Coronary artery (tissue), 2 donors: ENCODE results near the gene COL27A1.

Experiments used
- DNase-seq: peaks from one replicate; pipeline ENCODE4 v3.0.0-alpha.2; 2017; ENCODE audit warnings: low spot score
- H3K27ac ChIP-seq, 2 donors: fragments of 200-600 bp; sonication (generic); one replicate each; pipeline ENCODE4 v1.5.1; 2016 to 2019
- H3K4me3 ChIP-seq: fragments of 200-600 bp; sonication (generic); 2 replicates; pipeline ENCODE4 v1.5.1; 2016; ENCODE audit warnings: mild to moderate bottlenecking, moderate library complexity
- TF ChIP-seq, protein P1 (sequence below): fragments of 200-600 bp; sonication (generic); IDR thresholded peaks from one replicate; pipeline ENCODE4 v1.5.1; 2019; ENCODE audit warnings: antibody characterized with exemption

The COL27A1 gene

DNA sequence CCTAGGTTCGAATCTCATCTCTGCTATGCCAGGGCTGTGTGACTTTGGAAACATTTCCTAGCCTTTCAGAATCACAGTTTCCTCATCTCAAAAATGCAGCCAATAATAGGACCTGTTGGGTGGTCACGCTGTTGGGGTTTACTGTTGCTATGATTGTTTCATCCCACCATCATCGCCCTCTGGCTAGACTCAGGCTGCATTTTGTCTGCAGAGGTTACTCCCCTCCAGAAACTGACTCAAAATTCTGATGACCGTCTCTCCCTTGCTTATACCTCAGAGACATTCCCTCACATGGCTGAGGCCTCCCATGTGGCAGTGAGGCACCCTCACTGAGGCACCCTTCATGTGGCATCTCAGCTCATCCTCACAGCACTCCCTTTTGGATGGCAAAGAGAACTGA lies 61.6 kb downstream of the COL27A1 start:
- H3K27ac ChIP-seq: no peak overlapping the region
- no peak for DNase-seq
- no peak overlapping the region for H3K4me3 ChIP-seq
- TF ChIP-seq, protein P1, sequence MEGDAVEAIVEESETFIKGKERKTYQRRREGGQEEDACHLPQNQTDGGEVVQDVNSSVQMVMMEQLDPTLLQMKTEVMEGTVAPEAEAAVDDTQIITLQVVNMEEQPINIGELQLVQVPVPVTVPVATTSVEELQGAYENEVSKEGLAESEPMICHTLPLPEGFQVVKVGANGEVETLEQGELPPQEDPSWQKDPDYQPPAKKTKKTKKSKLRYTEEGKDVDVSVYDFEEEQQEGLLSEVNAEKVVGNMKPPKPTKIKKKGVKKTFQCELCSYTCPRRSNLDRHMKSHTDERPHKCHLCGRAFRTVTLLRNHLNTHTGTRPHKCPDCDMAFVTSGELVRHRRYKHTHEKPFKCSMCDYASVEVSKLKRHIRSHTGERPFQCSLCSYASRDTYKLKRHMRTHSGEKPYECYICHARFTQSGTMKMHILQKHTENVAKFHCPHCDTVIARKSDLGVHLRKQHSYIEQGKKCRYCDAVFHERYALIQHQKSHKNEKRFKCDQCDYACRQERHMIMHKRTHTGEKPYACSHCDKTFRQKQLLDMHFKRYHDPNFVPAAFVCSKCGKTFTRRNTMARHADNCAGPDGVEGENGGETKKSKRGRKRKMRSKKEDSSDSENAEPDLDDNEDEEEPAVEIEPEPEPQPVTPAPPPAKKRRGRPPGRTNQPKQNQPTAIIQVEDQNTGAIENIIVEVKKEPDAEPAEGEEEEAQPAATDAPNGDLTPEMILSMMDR: no peak

DNA sequence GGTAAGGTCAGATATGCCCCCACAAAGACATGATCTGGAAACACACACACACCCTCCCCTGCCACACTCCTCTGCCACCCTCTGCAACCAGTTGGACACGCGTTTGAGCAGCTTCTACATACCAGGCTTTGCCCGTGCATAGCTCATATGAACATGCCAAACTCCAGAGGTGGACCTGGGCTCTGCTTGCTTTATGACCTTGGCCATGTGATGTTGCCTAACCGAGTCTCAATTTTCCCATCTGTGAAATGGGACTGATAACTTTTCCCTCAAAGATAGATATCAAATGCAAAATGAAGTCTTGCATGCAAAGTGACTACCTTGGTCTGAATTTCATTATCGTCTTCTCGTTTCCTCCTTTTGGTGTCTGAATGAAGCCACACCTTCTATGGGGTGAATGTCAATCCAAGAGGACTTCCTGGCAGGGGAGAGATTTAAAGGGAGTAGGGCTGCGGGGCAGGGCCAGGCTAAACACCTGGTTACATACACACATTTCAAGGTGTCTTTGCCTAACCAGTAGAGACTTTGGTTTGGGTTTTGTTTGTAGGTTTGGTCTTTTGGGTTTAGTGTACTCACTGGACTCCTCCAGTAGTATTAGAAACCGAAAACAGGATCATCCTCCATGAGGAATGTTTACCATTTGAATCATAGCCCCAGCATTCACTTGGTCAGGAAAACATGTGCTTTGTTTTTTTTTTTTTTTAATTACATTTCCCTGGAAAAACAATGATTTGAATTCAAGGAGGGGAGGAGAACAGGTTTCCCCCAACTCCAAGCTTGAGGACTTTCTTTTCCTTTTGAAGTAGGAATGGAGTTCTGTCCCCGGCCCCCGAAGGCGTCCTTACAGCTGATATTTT lies 63.2 kb downstream of the COL27A1 start:
- Histone ChIP-seq H3K27ac (no peak overlapping the region), H3K4me3 (no peak overlapping the region)
- no peak for DNase-seq
- TF ChIP-seq, protein P1: no peak

DNA sequence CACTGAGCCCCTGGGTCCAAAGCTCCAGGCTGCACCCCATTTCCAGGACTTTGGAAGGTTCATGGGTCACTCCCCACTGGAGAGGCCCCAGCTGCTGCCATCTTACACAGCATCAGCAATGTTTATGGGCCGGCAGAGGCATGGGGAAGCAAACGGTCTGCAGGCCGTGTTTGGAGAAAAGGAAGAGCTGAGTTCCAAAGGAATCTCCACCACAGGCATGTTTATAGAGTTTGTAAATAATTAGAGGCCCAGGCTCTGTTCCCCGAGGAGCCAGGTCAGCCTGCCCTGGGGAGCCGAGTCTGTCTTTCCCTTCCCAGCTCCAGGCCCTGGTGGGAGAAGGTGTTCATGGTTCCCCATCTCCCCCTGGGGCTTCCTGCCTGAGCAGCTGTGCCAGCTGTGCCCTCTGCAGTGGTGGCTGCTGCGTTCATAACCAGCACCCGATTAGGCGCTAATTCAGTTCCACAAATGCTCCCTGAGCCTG lies 64.8 kb downstream of the COL27A1 start:
- Histone ChIP-seq H3K27ac (no peak overlapping the region), H3K4me3 (no peak overlapping the region)
- no peak for DNase-seq
- TF ChIP-seq, protein P1: no peak

DNA sequence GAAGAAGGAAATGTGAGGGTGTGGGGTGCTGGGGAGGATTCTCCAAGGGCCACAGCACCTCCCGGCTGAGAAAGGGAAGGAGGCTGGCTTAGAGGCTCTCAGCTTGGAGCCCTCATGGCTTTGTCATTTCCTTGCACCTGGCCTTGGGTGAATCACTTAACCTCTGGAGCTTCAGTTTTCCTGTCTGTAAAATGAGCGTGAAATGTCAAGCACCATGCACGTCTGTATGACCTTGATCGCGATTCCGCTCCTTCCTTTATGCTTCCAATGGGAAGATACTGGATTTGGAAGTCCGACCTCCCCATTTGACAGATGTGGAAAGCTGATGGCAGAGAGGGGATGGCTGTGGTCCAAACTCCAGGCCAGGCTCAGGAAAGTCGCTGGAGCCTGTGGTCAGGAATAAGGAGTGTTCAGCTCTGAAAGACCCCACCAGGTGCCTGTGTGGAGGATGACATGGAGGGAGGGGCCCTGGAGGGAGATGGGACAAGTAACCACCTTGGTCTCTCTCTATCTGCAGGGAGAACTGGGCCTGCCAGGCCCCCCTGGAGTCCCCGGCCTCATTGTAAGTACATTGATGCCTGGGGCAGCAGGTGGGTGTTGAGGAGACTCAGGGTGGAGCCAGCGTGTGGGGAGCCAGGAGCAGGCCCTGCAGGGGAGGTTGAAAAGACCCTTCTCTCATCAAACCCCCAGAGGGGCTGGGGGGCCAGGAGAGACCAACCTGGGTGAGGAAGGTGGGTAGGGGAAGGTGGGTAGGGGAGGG lies 66.5 kb downstream of the COL27A1 start:
- TF ChIP-seq, protein P1: no peak
- H3K27ac ChIP-seq: no peak overlapping the region
- H3K4me3 ChIP-seq: no peak overlapping the region
- no peak for DNase-seq

DNA sequence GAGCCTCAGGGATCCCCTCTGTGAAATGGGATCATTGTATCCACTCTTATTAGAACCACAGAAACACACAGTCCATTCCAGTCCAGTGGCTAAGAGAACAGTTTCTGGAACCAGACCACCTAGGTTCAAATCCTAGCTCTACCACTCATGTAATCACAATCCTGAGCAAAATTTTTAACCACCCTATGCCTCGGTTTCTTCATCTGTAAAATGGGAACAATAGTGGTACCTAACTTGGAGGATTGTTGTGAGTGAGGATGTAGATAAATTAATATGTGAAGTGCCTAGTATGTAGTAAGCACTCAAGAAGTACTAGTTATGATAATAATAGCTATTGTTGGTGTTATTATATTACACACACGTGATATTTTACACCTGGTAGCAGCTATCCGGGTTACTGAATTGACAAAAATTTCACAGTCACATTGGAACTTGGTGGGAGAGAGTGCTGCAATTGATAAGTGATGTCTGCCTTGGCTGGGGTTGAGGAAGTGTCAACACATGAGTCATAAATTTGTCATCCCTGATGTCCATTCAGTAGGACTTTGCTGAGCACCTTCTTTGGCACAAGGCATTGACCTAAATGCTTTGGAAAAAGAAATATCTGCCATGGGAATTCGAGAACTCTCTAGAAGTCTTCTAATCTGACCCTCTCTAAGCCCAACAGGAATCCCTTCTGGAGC lies 68.4 kb downstream of the COL27A1 start:
- TF ChIP-seq, protein P1: no peak

DNA sequence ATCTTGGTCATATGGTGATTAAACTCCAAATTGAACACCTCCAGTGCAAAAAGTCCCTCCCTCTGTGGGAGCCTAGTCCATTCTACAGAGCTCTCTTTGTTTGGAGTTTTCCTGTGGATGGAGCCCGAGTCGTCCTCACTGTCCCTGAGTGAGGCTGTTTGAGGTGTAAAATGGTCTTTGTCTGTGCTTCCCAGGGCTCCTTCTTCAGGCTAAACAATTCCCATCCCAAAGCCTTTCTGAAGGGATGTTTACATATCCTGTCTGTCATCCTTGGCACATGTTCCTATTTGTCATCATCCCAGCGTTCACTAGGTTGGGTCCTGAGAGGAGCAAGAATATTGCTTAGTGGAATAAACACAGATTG lies 68.9 kb downstream of the COL27A1 start:
- Histone ChIP-seq H3K27ac (no peak overlapping the region), H3K4me3 (no peak overlapping the region)
- DNase-seq: no peak
- TF ChIP-seq, protein P1: no peak

More for the DNA sequence above, 68.4 kb downstream of the COL27A1 start:
- no peak for DNase-seq
- Histone ChIP-seq H3K4me3 (no peak overlapping the region), H3K27ac (no peak overlapping the region)
